CD4-positive, alpha-beta T cell treated with Interleukin-17A for 4 hours (primary cell): ENCODE data around the gene CAV2.
"Not testable (repeated sequence)": the region's sequence is repeated elsewhere in the genome, so short reads cannot be mapped to it uniquely, and the experiment has no call there.

Experiments
- DNase-seq: peaks from one replicate; pipeline ENCODE4 v3.0.0-alpha.2; 2020; ENCODE audit warnings: mixed read lengths

The CAV2 gene, protein sequence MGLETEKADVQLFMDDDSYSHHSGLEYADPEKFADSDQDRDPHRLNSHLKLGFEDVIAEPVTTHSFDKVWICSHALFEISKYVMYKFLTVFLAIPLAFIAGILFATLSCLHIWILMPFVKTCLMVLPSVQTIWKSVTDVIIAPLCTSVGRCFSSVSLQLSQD

DNA sequence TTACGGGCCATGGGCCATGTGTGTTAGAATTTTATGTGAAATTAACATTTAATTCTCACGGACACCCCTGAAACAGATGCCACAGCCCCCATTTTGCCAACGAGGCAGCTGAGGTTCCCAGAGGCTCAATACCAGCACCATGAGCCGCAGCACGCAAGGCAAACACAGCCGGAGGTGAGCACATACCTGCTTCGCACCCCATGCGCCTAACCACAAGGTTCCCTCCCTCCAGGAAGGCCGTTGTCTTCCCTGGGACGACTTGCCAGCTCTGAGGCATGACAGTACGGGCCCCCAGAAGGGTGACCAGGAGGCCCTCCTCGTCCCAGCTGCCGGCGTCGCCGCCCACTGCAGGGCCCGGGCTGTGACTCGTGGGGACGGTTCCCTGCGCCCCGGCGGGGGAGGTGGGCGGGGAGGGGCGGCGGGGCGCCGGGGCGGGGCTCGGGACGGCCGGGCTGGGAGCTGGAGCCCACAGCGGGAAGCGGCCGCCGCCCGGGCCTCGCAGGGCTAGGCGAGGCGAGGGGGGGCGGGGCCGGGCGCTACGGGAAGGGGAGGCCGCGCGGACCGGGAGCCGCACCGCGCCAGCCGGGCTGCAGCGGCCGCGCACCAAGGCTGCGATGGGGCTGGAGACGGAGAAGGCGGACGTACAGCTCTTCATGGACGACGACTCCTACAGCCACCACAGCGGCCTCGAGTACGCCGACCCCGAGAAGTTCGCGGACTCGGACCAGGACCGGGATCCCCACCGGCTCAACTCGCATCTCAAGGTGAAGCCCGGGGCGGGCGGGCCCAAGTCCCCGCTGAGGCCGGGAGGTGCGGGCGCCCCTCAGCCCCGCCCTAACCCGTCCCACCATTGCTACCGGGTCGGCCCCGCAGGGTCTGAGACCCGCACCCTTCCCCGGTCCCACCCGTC lies at the start of gene CAV2:
Gene CAV2 (plus strand): TSS at position 571 of the 910 bp plus-strand sequence. CDS start 44 bp downstream, at position 615.
- DNase-seq = peak; percentile 7

DNA sequence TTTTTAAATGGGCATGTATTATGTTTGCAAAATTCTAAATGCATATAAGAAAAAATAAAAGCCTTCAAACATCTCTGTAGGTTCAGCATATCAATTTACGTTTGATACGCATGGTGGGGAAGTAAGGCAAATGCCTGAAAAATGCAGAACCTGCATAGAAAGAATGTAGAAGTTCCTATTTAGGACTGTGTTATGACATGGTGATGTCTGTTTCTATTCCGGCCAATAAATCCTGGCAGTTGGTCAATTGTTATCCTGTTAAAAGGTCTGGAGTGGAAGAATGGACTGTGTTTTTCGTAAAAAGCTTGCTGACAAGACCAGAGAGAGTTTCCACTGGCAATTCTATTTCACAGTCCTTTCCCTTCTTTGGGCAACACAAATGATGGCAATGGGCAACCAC lies 49.6 kb upstream of the CAV2 start:
- DNase-seq = no peak

DNA sequence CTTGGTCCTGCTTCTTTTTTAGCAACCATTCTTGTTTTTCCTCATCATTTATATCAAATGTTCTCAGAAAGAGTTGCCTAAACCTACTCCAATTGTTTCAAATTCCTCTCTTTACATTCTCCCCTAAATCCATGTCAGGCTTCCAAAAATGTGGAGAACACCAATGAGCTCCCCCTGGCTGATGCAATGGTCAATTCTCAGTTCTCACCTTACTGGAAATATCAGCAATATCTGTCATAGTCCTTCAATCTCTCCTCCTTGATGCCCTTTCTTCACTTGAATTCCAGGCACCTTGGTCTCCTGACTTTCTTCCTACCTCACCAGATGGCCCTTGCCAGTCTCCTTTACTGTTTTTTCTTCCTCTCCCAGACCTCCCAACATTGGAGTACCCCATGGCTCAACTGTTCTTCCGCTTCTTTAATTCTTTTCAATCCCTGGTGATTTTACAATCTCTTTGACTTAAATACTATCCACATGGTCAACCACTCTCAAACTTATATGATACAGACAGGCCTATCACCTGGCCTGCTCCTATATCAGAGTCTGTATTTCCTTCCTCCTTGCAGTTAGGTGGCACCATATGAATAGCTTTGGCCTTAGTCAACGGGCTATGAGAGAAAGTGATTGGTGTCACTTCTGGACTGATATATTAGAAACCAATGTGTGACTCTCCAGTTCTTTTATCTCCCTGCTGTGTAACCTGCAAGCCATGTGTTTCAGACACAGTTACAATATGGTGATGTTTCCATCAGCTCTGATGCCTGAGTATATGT lies 47.4 kb upstream of the CAV2 start:
- no peak for DNase-seq

DNA sequence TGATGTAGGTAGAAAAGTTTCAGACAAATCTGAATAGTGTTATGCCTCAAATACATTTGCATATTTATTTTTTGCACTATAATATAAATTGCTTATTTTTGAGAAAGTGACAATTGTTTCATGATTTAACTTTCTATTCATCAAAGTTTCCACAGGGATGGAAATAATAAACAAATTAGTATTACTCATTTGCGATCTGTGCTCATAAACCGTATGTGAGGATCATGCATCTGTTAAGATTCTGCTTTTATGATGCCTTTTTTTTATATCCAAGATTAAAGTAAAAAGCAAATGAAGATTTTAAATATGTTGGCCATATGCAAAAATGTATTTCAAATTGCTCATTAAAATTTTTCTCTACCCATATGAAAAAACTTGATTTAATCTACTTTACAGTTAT lies 45.2 kb upstream of the CAV2 start:
- DNase-seq = no peak

DNA sequence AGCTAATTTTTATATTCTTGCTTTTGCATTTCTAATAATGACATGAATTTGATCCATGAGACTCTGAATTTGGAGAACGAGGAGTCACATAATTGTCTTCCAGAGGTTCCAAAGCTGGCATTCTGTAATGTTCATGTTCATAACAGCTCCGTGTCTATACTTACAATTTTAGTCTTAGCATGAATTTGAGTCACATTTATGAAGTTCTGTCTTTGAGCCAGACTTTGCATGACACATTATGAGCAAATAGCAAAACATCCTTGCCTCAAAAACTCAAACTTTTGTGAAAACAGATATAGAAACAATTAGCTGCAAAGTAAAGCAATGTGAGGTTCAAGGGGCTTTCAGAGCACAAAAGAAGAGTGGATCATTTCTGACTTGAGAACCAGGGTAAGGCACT lies 44.5 kb upstream of the CAV2 start:
- no peak for DNase-seq

DNA sequence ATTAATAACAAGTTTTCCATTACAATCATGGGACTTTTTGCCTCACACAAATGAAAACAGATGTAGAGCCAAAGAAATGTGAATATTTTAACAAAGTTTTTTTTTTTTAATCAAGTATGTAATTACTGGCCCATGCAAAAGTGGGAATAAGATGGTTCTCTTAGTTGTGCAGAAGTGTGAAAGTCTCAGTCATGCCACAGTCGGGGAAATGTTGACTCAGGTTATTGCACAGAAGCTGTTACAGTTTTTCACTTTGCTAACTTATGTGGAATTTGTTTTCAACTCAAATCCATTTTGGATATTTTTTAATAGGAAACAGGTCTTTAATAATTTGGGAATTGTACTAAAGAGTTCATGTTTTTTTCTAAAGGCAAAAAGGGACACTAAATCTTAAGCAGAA lies 44.0 kb upstream of the CAV2 start:
- DNase-seq = no peak

DNA sequence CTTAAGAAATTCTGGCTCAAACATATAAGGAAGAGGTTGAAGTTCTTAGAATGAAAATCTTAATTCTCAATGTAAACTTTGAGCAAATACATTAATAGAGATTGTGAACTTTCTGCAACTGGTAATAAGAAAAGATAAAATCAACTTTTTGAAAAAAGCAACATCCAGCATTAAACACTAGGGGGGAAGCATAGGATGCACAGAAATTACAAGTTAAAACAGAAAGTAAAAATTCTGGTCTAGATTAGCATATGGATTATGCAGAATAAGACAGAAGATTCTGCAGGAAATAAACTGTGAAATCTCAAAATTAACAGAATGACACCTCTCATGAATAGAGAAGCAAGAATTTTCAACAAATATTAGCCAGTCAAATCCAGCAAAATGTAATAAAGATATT lies 38.0 kb upstream of the CAV2 start:
- no peak for DNase-seq

DNA sequence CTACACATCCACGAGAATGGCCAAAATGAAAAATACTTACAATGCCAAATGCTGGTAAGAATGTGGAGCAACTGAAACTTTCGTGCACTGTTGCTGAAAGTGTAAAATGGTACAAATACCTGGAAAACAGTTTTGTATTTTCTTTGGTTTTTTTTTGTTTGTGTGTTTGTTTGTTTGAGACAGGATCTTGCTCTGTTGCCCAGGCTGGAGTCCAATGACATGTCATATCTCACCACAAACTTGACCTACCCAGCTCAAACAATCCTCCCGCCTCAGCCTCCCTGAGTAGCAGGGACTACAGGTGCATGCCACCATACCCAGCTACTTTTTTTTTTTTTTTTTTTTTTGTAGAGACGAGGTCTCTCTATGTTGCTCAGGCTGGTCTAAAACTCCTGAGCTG lies 35.6 kb upstream of the CAV2 start:
- no peak for DNase-seq

DNA sequence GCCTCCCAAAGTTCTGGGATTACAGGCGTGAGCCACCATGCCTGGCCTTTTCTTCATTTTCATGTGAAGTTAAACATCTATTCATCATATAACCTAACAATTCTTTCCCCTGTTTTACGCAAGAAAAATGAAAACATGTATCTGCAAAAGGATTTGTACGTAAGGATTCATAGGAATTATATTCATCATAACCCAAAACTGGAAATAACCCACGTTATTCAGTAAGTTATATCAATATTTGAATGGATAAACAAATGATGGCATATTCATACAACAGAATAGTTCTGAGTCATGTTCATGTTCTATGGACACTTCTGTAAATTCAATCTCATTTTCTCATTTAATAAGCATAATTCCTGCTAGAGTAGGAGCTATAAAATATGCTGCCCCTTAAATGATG lies 35.2 kb upstream of the CAV2 start:
- DNase-seq = no peak

DNA sequence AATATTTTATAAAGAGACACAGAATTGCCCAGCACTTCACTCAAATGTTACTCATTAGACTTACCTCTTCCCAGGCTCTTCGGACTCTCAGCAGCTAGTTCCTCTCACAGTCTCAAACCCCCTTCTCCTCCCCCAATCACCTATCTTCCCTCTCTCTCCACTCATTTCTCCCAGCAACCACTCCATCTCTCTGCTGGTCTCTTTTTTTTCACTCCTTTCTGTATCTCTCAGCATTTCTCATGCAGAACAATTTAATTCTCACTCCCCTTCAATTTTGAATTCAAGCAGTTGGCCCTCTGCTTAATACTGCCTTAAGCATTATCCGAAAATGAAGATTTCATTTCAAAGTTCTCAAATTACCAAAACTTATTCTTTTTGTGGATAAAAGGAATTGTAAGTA lies 34.4 kb upstream of the CAV2 start:
- no peak for DNase-seq

DNA sequence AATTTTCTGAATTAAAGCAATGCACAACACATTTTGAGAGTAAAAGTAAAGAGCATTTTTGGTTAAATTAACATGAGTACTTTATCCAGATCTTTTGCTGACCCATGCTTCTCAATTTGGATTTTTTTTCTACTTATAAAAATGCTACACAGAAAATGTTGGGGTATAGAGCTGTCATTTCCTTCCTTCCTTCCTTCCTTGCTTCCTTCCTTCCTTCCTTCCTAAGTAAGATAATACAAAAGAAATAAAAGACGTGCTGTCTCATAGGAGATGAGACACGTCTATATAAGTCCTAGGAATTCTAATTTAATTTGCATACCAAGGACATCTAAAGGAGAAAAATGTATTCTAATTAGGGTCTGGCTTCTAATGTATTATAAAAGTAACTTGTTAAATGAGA lies 31.0 kb upstream of the CAV2 start:
- DNase-seq = no peak

DNA sequence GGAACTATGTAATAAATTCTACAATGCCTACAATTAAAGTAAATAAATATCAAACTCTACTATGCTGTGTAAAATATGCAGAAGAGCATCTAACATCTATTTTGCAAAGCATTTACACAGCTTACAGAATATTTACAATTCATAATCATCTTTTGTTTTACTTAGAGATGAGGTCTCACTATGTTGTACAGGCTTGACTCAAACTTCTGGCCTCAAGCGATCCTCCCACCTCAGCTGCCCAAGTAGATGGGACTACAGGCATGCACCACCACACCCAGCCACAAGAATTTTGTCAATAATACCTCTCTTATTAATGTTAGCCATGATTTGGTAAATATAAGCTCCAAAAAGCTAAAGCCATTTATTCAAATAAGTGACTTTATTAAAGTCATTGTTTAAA lies 21.9 kb upstream of the CAV2 start:
- no peak for DNase-seq

DNA sequence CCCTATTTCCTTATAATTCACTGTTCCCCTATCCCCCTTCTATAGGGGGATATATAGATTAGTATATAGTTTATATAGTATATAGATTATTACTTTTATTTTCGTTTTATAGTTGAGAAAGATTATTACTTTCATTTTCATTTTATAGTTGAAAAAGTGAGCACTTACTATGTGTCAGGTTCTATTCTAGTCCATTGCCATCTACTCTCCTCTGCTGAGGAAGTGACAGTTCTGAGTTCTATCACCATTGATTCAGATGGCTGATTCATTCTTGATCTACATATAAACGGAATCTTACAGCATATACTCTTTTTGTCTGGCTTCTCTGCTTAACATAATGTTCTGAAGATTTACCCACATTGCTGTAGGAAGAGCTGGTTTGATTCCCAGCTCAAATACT lies 20.7 kb upstream of the CAV2 start:
- no peak for DNase-seq

DNA sequence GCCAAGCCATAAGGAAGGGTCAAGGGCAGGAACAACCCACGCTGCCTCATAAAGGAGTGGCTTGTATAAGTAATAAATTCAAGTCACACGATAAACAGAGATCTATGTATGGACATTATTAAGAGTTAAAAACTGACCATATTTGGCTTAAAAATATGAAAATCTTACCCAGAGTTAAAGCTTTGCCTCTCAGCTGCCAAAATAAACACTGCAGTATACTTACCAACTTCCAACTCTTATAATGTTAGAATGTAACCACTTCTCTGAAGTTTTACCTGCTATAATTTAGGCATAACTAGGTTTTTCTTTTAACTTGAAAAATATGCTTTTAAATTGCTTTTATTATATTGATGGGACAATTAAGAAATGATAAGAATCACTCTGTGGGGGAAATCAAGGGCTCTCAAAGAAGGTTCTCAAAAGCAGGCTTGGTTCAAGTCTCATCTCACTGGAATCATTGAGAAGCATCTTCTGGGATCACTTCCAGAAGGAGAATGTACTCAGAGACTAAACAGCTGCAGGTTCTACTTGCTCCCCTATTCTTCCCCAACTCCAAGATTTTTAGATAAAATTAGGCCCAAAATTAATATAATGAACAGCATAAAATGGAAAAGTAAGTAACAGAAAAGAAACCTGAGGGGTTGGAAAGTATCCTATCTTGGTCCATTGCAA lies 16.1 kb upstream of the CAV2 start:
- no peak for DNase-seq

DNA sequence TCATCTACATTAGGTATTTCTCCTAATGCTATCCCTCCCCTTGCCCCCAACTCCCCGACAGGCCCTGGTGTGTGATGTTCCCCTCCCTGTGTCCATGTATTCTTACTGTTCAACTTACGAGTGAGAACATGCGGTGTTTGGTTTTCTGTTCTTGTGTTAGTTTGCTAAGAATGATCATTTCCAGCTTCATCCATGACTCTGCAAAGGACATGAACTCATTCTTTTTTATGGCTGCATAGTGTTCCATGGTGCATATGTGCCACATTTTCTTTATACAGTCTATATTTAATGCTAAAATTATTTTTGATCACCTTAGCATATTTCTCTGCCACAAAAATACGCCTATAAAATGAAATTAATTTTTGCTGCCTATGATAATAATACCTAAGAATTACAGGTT lies 15.1 kb upstream of the CAV2 start:
- not testable (repeated sequence) for DNase-seq

DNA sequence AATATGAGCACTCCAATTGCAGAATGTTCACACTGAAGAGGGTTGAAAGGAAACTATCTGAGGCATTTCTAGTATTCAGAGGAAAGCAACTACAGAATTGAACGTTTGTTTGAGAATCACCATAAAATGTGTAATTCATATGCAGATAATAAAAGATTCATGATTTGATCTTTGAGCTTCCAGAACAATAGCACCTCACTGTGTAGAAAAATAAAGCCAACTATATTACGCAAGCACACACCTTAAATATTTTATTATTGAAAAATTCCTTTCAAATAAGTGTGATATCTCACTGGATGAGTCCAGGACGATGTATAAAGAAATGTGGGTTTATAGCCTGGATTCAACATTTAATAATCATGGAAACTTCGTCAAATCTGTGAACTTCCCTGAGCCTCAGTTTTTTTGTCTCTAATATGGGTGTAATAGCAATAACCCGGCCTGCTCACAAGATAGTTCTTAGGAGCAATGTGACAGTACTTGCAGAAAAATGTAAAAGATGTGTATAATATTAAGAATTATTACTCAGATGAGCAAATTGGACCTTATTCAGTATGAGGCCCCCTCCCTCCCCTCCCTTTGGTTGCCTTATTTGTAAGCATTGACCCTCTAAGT lies 11.5 kb upstream of the CAV2 start:
- DNase-seq = no peak

DNA sequence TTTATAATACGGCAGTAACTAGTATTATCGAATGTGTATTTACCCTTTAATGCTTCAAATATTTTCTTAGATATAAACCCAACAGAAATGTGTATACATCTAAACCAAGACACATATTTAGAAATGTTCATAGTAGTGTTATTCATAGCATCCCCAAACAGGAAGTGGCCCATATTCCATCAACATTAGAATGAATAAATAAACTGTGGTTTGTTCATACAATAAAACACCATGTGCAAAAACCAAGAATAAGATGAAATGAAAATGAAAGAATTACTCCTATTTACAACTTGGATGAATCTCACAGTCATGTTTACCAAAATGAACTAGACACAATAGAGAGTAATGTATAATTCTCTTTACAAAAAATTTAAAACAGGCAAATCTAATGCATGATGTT lies 9.2 kb upstream of the CAV2 start:
- no peak for DNase-seq

DNA sequence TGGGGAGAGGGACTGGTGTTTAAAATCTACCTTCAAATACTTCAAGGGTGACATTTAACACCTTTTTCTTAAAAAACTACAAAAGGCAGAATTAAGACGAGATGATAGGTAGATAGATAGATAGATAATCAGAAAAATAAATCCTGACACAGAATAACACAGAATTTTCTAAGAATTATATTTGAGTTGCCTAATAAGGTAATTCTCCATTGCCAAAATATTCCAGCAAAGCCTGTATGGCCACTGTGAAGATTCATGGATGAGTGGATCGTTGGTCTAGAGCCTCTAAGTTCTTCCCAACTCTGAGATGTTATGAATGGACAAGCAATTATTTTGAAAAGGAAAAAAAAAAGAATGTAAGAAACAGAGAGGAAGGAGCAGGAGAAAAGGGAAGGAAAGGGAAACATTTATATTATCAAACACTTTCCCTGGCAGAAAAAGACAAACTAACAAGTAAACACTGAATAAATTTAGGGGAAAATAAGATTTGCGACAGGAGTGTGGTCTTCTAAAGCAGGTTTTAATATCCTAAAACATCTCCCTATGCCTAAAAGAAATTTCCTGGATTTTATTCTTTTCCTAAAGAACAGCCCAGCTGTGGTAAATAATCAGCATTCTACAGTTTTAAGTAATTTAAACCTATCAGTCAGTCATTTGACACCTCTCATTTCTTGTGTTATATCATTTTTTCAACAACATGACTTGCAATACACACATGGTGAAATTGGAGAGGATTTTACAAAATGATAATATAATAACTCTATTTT lies 7.5 kb upstream of the CAV2 start:
- no peak for DNase-seq

DNA sequence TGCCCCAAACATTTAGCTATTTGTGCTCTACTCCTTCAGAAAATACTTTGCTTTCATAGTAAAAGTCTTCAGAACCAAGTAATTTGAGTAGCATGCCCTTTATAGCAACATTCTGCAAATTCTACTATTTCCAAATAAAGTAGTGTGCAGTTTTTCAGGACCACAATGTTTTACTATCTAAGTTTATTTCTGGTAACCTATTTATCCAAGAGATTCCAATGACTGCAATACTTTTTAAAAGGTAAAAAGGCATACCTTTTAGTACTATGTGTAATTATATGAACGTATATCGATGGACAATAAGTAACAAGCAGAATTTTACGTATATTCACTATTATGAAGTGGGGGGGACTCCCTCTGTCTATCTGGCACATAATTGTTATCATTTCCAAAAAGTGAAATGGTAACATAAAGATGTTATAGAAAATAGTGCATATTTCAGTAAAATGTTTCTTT lies 6.9 kb upstream of the CAV2 start:
- DNase-seq = no peak

DNA sequence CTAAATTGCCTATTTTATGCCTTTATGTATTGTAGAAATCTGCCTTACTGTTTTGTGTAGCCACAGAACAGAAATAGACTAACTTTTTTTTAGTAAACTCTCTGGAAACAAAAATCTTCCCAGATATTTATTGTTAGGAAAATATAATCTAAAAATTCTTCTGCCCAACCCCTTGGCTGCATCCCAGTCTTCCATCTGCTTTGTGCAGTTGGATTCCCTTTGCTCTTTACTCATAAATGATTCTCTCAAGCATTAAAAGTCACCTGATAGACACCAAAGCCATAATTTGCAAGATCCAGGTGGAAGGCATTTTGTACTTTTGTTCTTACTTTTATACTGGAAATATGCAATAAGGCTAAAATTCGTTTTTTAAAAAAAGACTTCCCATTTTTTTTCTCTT lies 6.1 kb upstream of the CAV2 start:
- no peak for DNase-seq

DNA sequence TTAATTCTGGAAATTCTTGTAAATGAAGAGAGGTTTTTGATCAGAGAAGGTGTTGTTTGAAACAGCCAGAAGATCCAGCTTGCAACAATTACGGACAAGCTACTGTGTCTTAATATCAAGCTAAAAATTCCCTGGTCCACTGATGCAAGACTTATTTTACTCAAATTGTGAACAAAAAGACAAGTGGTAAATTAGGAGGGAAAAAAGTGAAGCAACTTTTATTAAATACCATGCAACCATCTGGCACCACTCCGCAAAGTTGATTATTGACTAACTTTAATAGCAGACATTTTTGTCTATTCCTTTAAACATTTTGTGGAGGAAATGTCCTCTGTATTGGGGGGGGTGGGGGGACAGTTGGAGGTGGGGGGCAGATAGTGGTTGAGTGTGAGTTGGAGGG lies 5.1 kb upstream of the CAV2 start:
- DNase-seq = no peak

DNA sequence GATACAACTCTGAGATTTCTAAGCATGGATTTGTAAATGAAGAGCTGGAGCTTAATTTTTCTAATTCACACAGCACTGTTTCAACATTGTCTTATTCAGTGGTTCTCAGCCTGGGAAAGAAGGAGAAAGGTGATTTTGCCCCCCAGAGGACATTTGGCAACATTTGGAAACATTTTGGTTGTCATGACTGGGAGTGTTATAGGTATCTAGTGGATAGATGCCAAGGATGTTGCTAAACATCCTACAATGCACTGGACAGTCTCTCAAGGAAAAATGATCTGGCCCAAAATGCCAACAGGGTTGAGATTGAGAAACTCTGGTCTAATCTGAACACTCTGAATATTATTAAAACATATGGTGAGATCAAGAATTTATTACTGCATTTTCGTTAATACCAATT lies 3.8 kb upstream of the CAV2 start:
- no peak for DNase-seq
